ENCODE results near the gene PPY.
"Not testable (repeated sequence)": the region's sequence is repeated elsewhere in the genome, so short reads cannot be mapped to it uniquely, and the experiment has no call there.

Gene PPY

GRCh38 chr17:43945074-43945829 is 3.0 kb upstream of the PPY start:
- no peaks in the 10 kb centered on the region for H3K9me3 ChIP-seq (ENCODE audit: insufficient read depth, low read depth, low read length)
- H3K27me3 ChIP-seq (ENCODE audit: insufficient read depth, low read length, poor library complexity, severe bottlenecking): no peaks in the 10 kb centered on the region
- no peaks in the 10 kb centered on the region for H3F3A ChIP-seq (ENCODE audit: low read depth)
- H3K9me2 ChIP-seq (replicated peaks; ENCODE audit: low read depth, low read length): no peaks in the 10 kb centered on the region
- H4K20me1 ChIP-seq (ENCODE audit: insufficient read depth, low read length, poor library complexity, severe bottlenecking): no peaks in the 10 kb centered on the region
- no peak overlapping the region for H3K9ac ChIP-seq (ENCODE audit: low read depth, low read length, poor library complexity, severe bottlenecking)
- no peaks in the 10 kb centered on the region for H3K79me2 ChIP-seq (ENCODE audit: insufficient read depth, low read length)
- H3K4me3 ChIP-seq (ENCODE audit: low read length, poor library complexity, severe bottlenecking): no peak overlapping the region
- no peak overlapping the region for H2AFZ ChIP-seq (ENCODE audit: low read length)
- no peaks in the 10 kb centered on the region for H3K36me3 ChIP-seq (ENCODE audit: insufficient read depth, low read length)
- H3K4me1 ChIP-seq (ENCODE audit: insufficient read depth, low read length, poor library complexity, severe bottlenecking): peaks cover 16% of the 10 kb centered on the region
- no peak overlapping the region for H3K4me2 ChIP-seq (ENCODE audit: low read depth, low read length, poor library complexity, severe bottlenecking)
- TF ChIP-seq, protein P1, sequence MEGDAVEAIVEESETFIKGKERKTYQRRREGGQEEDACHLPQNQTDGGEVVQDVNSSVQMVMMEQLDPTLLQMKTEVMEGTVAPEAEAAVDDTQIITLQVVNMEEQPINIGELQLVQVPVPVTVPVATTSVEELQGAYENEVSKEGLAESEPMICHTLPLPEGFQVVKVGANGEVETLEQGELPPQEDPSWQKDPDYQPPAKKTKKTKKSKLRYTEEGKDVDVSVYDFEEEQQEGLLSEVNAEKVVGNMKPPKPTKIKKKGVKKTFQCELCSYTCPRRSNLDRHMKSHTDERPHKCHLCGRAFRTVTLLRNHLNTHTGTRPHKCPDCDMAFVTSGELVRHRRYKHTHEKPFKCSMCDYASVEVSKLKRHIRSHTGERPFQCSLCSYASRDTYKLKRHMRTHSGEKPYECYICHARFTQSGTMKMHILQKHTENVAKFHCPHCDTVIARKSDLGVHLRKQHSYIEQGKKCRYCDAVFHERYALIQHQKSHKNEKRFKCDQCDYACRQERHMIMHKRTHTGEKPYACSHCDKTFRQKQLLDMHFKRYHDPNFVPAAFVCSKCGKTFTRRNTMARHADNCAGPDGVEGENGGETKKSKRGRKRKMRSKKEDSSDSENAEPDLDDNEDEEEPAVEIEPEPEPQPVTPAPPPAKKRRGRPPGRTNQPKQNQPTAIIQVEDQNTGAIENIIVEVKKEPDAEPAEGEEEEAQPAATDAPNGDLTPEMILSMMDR (conservative IDR thresholded peaks at IDR 0.05; ENCODE audit: low read length): no peak
- TF ChIP-seq EZH2phosphoT487 (IDR thresholded peaks at IDR 0.05; ENCODE audit: borderline replicate concordance): no peak

GRCh38 chr17:43940630-43941029 is 1.6 kb downstream of the PPY start:
- no peaks in the 10 kb centered on the region for H3F3A ChIP-seq (ENCODE audit: low read depth)
- H3K27me3 ChIP-seq (ENCODE audit: insufficient read depth, low read length, poor library complexity, severe bottlenecking): no peaks in the 10 kb centered on the region
- H2AFZ ChIP-seq (ENCODE audit: low read length): no peak overlapping the region
- TF ChIP-seq, protein P1 (conservative IDR thresholded peaks at IDR 0.05; ENCODE audit: low read length): peak; percentile 68
- TF ChIP-seq EZH2phosphoT487 (IDR thresholded peaks at IDR 0.05; ENCODE audit: borderline replicate concordance): no peak
- H3K4me3 ChIP-seq (ENCODE audit: low read length, poor library complexity, severe bottlenecking): no peak overlapping the region
- no peaks in the 10 kb centered on the region for H3K9me2 ChIP-seq (replicated peaks; ENCODE audit: low read depth, low read length)
- no peak overlapping the region for H3K9ac ChIP-seq (ENCODE audit: low read depth, low read length, poor library complexity, severe bottlenecking)
- no peaks in the 10 kb centered on the region for H4K20me1 ChIP-seq (ENCODE audit: insufficient read depth, low read length, poor library complexity, severe bottlenecking)
- H3K4me1 ChIP-seq (ENCODE audit: insufficient read depth, low read length, poor library complexity, severe bottlenecking): no peaks in the 10 kb centered on the region
- no peaks in the 10 kb centered on the region for H3K9me3 ChIP-seq (ENCODE audit: insufficient read depth, low read depth, low read length)
- H3K36me3 ChIP-seq (ENCODE audit: insufficient read depth, low read length): no peaks in the 10 kb centered on the region
- no peaks in the 10 kb centered on the region for H3K79me2 ChIP-seq (ENCODE audit: insufficient read depth, low read length)
- H3K4me2 ChIP-seq (ENCODE audit: low read depth, low read length, poor library complexity, severe bottlenecking): no peak overlapping the region

- Histone ChIP-seq H3K4me2 (ENCODE audit: low read depth, low read length, poor library complexity, severe bottlenecking) (no peak overlapping the region), H3K4me3 (ENCODE audit: low read length, poor library complexity, severe bottlenecking) (no peak overlapping the region), H3K79me2 (ENCODE audit: insufficient read depth, low read length) (no peaks in the 10 kb centered on the region), H3K9me3 (ENCODE audit: insufficient read depth, low read depth, low read length) (no peaks in the 10 kb centered on the region), H3K27me3 (ENCODE audit: insufficient read depth, low read length, poor library complexity, severe bottlenecking) (no peaks in the 10 kb centered on the region), H2AFZ (ENCODE audit: low read length) (no peak overlapping the region), H3K9ac (ENCODE audit: low read depth, low read length, poor library complexity, severe bottlenecking) (no peak overlapping the region), H3K36me3 (ENCODE audit: insufficient read depth, low read length) (no peaks in the 10 kb centered on the region), H3K9me2 (replicated peaks; ENCODE audit: low read depth, low read length) (no peaks in the 10 kb centered on the region), H3K4me1 (ENCODE audit: insufficient read depth, low read length, poor library complexity, severe bottlenecking) (no peaks in the 10 kb centered on the region), H3F3A (ENCODE audit: low read depth) (no peaks in the 10 kb centered on the region), H4K20me1 (ENCODE audit: insufficient read depth, low read length, poor library complexity, severe bottlenecking) (no peaks in the 10 kb centered on the region)
- TF ChIP-seq, protein P1 (conservative IDR thresholded peaks at IDR 0.05; ENCODE audit: low read length): no peak
- no peak for TF ChIP-seq EZH2phosphoT487 (IDR thresholded peaks at IDR 0.05; ENCODE audit: borderline replicate concordance)
These were observed 2.4 kb downstream of the PPY start for GRCh38 chr17:43939886-43940285.

DNA sequence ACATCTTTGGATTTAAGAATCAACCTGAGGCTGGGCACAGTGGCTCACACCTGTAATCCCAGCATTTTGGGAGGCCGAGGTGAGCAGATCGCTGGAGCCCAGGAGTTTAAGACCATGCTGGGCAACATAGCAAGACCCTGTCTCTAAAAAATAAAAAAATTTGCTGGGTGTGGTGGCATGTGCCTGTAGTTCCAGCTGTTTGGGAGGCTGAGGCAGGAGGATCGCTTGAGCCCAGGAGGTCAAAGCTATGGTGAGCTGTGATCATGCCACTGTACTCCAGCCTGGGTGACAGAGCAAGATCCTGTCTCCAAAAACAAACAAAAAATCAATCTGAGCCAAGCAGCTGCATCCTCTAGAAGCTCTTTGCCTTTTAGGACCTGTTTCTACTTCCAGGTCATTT is 2.8 kb downstream of the PPY start:
- not testable (repeated sequence) for H3F3A ChIP-seq (ENCODE audit: low read depth); H3K9ac ChIP-seq (ENCODE audit: low read depth, low read length, poor library complexity, severe bottlenecking); H3K9me3 ChIP-seq (ENCODE audit: insufficient read depth, low read depth, low read length); H3K4me1 ChIP-seq (ENCODE audit: insufficient read depth, low read length, poor library complexity, severe bottlenecking); H3K27me3 ChIP-seq (ENCODE audit: insufficient read depth, low read length, poor library complexity, severe bottlenecking); H4K20me1 ChIP-seq (ENCODE audit: insufficient read depth, low read length, poor library complexity, severe bottlenecking); H3K4me2 ChIP-seq (ENCODE audit: low read depth, low read length, poor library complexity, severe bottlenecking); H3K79me2 ChIP-seq (ENCODE audit: insufficient read depth, low read length); H3K4me3 ChIP-seq (ENCODE audit: low read length, poor library complexity, severe bottlenecking); H2AFZ ChIP-seq (ENCODE audit: low read length); H3K9me2 ChIP-seq (replicated peaks; ENCODE audit: low read depth, low read length); H3K36me3 ChIP-seq (ENCODE audit: insufficient read depth, low read length)
